GOT3 (cell line): ENCODE measurements around the gene SLC36A1.

Experiments
- DNase-seq: peaks from one replicate; lab custom pipeline; 2025; ENCODE audit warnings: mixed read lengths; lab: John Stamatoyannopoulos, UW

The SLC36A1 gene

GRCh38 chr5:151451626-151452520 lies 4.5 kb downstream of the SLC36A1 start:
- no peak for DNase-seq

GRCh38 chr5:151454166-151454565 lies 6.8 kb downstream of the SLC36A1 start:
- DNase-seq = no peak

GRCh38 chr5:151454889-151455288 lies 7.5 kb downstream of the SLC36A1 start:
- DNase-seq = no peak

GRCh38 chr5:151456321-151456940 lies 9.0 kb downstream of the SLC36A1 start:
- no peak for DNase-seq

- DNase-seq = no peak
Observed at GRCh38 chr5:151458314-151458713, 10.9 kb downstream of the SLC36A1 start.

GRCh38 chr5:151459680-151460324 lies 12.4 kb downstream of the SLC36A1 start:
- no peak for DNase-seq

- no peak for DNase-seq
Observed at GRCh38 chr5:151461312-151461711, 13.9 kb downstream of the SLC36A1 start.

GRCh38 chr5:151463137-151464029 lies 16.0 kb downstream of the SLC36A1 start:
- no peak for DNase-seq

- DNase-seq = no peak
Observed at GRCh38 chr5:151464101-151464500, 16.7 kb downstream of the SLC36A1 start.

GRCh38 chr5:151465476-151465875 lies 18.1 kb downstream of the SLC36A1 start:
- DNase-seq = no peak

- no peak for DNase-seq
Observed at GRCh38 chr5:151467576-151467975, 20.2 kb downstream of the SLC36A1 start.

- no peak for DNase-seq
Observed at GRCh38 chr5:151469386-151469785, 22.0 kb downstream of the SLC36A1 start.

GRCh38 chr5:151469992-151470391 lies 22.6 kb downstream of the SLC36A1 start:
- DNase-seq = no peak

- DNase-seq = no peak
Observed at GRCh38 chr5:151470439-151470838, 23.0 kb downstream of the SLC36A1 start.

- DNase-seq = no peak
Observed at GRCh38 chr5:151471276-151471675, 23.9 kb downstream of the SLC36A1 start.

GRCh38 chr5:151474799-151475198 lies 27.4 kb downstream of the SLC36A1 start:
- DNase-seq = no peak

GRCh38 chr5:151475388-151475787 lies 28.0 kb downstream of the SLC36A1 start:
- no peak for DNase-seq

- no peak for DNase-seq
Observed at GRCh38 chr5:151476016-151476415, 28.6 kb downstream of the SLC36A1 start.

GRCh38 chr5:151477101-151477500 lies 29.7 kb downstream of the SLC36A1 start:
- no peak for DNase-seq

GRCh38 chr5:151480384-151481293 lies 33.2 kb downstream of the SLC36A1 start:
- no peak for DNase-seq

- DNase-seq = no peak
Observed at GRCh38 chr5:151483176-151483575, 35.8 kb downstream of the SLC36A1 start.
